Left ventricle myocardium inferior (tissue), 1 donor: Measurements from ENCODE around the gene PTPRG. TPM values are rescaled to one million over a fixed set of nuclear protein-coding genes. Genes with fewer than 3 reads are reported as not detected.

Experiments
- DNase-seq: peaks from one replicate; pipeline ENCODE4 v3.0.0-alpha.2; 2020
- H3K27ac ChIP-seq: fragments of 200-600 bp; replicated peaks from 2 replicates; pipeline ENCODE4 v1.8.0; 2021
- H3K27me3 ChIP-seq: fragments of 200-600 bp; 2 replicates; pipeline ENCODE4 v1.8.0; 2021; ENCODE audit warnings: low read depth
- H3K36me3 ChIP-seq: fragments of 200-600 bp; 2 replicates; pipeline ENCODE4 v1.8.0; 2021
- H3K4me1 ChIP-seq: fragments of 200-600 bp; 2 replicates; pipeline ENCODE4 v1.8.0; 2021
- H3K4me3 ChIP-seq: fragments of 200-600 bp; 2 replicates; pipeline ENCODE4 v1.8.0; 2021; ENCODE audit warnings: mild to moderate bottlenecking, moderate library complexity
- H3K9me3 ChIP-seq: fragments of 200-600 bp; replicated peaks from 2 replicates; pipeline ENCODE4 v1.8.0; 2021
- intact Hi-C: fragments of 100-400 bp; cut with micrococcal nuclease; formaldehyde crosslinking; loops from one replicate; pipeline ENCODE4 v1.11.0; 2022
- total RNA-seq: library from RNA; stranded (reverse); fragmentation: NEBNext Ultra II Directional; extraction: Animal tissue kit (Norgen Biotek cat#: 25700); gene quantifications from one replicate; pipeline ENCODE4 v1.2.1, GENCODE V29; 2021
- TF ChIP-seq, protein P1 (sequence below): fragments of 200-600 bp; IDR thresholded peaks from 2 replicates; pipeline ENCODE4 v1.8.0; 2021; ENCODE audit warnings: antibody characterized with exemption, mild to moderate bottlenecking, borderline replicate concordance
- donor health status: DM: no; HTN: yes; CAD: no; lungs with severe emphysema.

The PTPRG gene
- total RNA-seq, 1 donor from 2014 or later: 29.6 TPM

DNA sequence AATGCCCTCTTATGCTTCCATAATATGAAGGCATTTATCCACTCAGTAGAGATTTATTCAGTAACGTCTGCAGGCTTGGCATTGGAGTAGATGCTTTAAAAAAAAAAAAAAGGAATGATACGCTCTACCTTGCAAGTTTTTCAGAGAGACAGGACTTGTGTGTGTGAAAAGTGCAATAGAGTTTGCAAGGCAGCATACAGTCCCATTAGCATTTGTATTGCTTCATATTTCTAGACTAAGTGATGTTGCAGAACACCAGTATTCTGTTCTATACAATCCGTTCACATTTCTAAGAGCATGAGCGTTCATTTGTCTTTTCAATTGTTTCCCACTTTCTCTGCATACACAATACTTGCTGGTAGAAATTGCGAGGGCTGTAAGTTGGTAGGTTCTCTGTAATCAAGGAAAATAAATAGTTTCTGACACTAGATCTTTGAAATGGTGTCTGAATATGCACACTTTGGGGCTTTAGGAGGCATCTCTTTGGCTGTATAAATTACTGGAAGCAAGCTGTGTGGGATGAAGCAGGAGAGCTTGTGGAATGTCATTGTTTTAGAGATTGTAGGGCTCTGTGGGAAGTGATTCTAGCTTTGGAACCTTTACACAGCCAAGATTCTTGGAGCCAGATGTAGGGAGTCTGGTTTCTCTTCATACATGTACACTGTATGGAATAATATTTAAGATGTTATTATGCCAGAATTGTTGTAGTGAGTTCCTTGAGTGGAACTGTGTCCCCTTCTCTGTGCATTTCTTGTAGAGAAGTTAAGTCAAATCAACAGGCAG is 549.3 kb downstream of the PTPRG start:
- intact Hi-C loops: no loop called here
- Histone ChIP-seq H3K4me3 (no peak overlapping the region), H3K4me1 (peaks cover 19% of the 10 kb centered on the region), H3K36me3 (no peaks in the 10 kb centered on the region), H3K27me3 (no peaks in the 10 kb centered on the region), H3K27ac (no peak overlapping the region), H3K9me3 (no peaks in the 10 kb centered on the region)
- TF ChIP-seq, protein P1, sequence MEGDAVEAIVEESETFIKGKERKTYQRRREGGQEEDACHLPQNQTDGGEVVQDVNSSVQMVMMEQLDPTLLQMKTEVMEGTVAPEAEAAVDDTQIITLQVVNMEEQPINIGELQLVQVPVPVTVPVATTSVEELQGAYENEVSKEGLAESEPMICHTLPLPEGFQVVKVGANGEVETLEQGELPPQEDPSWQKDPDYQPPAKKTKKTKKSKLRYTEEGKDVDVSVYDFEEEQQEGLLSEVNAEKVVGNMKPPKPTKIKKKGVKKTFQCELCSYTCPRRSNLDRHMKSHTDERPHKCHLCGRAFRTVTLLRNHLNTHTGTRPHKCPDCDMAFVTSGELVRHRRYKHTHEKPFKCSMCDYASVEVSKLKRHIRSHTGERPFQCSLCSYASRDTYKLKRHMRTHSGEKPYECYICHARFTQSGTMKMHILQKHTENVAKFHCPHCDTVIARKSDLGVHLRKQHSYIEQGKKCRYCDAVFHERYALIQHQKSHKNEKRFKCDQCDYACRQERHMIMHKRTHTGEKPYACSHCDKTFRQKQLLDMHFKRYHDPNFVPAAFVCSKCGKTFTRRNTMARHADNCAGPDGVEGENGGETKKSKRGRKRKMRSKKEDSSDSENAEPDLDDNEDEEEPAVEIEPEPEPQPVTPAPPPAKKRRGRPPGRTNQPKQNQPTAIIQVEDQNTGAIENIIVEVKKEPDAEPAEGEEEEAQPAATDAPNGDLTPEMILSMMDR: no peak
- DNase-seq: no peak

DNA sequence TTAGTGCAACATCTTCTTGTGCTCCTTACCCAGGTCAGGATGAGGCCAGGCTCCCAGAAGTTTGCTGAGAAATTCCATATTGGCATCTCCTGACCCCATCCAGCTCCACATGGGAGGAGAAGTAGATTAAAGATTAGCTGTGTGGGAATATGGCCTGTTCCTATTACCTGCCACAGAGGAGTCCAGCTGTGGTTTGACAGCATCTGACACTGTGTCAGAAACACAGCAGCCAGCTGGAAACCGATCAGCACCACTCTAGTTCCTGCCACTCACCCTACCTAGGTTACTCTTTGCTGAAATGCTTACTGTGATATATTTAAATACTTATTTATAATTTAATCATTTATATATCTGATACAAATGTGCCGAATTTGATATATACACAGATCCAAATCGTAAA is 551.7 kb downstream of the PTPRG start:
- DNase-seq: no peak
- Histone ChIP-seq H3K4me3 (no peak overlapping the region), H3K4me1 (peaks cover 27% of the 10 kb centered on the region), H3K9me3 (no peaks in the 10 kb centered on the region), H3K27me3 (no peaks in the 10 kb centered on the region), H3K36me3 (no peaks in the 10 kb centered on the region), H3K27ac (no peak overlapping the region)
- TF ChIP-seq, protein P1: no peak
- intact Hi-C loops: no loop called here

DNA sequence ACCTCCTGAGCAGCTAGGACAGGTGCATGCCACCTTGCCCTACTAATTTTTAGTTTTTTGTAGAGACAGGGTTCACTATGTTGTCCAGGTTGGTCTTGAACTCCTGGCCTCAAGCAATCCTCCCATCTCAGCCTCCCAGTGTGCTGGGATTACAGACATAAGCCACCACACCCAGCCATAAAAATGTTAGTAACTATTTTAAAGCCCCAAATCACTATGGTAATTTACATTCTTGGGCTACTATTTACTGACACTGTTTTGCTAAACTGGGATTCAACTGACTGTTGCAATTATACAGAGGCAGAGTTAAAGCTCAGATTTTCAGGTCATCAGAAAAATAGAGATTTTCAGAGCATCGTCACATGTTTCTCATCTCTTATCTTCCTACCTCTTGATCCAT is 553.4 kb downstream of the PTPRG start:
- no peak overlapping the region for H3K27ac ChIP-seq
- DNase-seq: no peak
- H3K4me3 ChIP-seq: no peak overlapping the region
- intact Hi-C loops: no loop called here
- TF ChIP-seq, protein P1: no peak
- no peaks in the 10 kb centered on the region for H3K36me3 ChIP-seq
- H3K27me3 ChIP-seq: no peaks in the 10 kb centered on the region
- H3K9me3 ChIP-seq: no peaks in the 10 kb centered on the region
- H3K4me1 ChIP-seq: peaks cover 27% of the 10 kb centered on the region

DNA sequence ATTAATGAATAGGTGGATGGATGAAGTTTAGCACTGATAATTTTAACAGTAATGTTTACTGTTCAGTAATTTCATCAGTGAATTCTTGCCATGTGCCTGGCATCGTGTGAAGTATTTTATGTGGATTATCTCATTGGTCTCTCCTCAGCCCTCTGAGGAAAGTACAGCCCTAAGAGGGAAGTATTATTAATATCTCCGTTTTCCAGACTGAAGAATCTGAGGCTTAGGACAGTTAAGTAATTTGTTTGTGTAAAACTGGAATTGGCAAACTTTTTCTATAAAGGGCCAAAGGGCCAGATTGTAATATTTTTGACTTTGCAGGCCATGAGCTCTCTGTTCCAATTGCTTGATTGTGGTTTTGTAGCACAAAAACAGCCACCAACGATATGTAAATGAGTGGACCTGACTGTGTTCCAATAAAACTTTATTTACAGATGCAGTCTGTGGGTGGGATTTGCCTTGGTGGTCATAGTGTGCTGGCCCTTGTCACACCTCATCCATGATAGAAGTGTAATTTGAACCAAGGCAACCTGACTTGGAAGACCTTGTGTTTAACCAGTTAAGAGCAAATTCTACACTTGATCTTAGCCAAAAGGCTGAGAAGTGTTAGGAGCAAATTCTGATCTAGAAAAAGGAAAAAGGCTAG is 556.7 kb downstream of the PTPRG start:
- Histone ChIP-seq H3K4me1 (peaks cover 31% of the 10 kb centered on the region), H3K9me3 (peaks cover 5% of the 10 kb centered on the region), H3K4me3 (no peak overlapping the region), H3K27ac (peak overlapping the region; percentile 34), H3K27me3 (no peaks in the 10 kb centered on the region), H3K36me3 (peaks cover 1% of the 10 kb centered on the region)
- DNase-seq: no peak
- intact Hi-C loops: no loop called here
- TF ChIP-seq, protein P1: no peak

DNA sequence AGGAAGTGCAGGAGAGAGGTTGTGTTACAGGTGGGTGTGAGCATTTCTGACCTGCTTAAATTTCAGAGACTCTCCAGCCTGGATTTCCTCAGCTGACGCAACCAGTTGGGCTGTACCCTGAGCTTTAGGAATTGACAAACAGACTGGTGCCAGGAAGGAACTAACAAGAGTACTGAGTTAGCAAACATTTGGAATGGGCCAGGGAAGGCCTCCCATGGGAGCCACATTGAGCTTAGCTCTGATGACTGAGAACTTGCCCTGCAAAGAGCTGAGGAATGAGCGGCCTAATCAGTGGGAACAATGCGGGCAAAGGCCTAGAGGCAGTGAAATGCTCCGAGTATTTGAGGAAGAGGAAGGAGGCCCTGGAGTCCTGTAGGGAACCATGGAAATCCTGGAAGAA is 557.8 kb downstream of the PTPRG start:
- intact Hi-C loops: no loop called here
- no peaks in the 10 kb centered on the region for H3K27me3 ChIP-seq
- H3K27ac ChIP-seq: peak overlapping the region; percentile 34
- peaks cover 16% of the 10 kb centered on the region for H3K9me3 ChIP-seq
- no peak for DNase-seq
- TF ChIP-seq, protein P1: no peak
- peaks cover 3% of the 10 kb centered on the region for H3K36me3 ChIP-seq
- peaks cover 33% of the 10 kb centered on the region for H3K4me1 ChIP-seq
- H3K4me3 ChIP-seq: no peak overlapping the region
